GM12874 (cell line): ENCODE measurements around the gene AGFG2.

ENCODE experiments used
- CTCF ChIP-seq: IDR thresholded peaks from 2 replicates; pipeline ENCODE4 v1.5.1; 2011; ENCODE audit warnings: low read depth, mild to moderate bottlenecking, control low read depth, low read length, moderate library complexity; ENCODE audit not compliant: insufficient read depth

The AGFG2 gene

GRCh38 chr7:100576384-100576993, 37.5 kb downstream of the AGFG2 start:
- TF ChIP-seq CTCF, result no peak

- TF ChIP-seq CTCF, result no peak
These were observed 38.1 kb downstream of the AGFG2 start for GRCh38 chr7:100577103-100577502.

- no peak for TF ChIP-seq CTCF
These were observed 38.5 kb downstream of the AGFG2 start for GRCh38 chr7:100577507-100577906.

GRCh38 chr7:100578246-100579183, 39.5 kb downstream of the AGFG2 start:
- TF ChIP-seq CTCF, result no peak

GRCh38 chr7:100580466-100581283, 41.7 kb downstream of the AGFG2 start:
- no peak for TF ChIP-seq CTCF

GRCh38 chr7:100582041-100582579, 43.1 kb downstream of the AGFG2 start:
- no peak for TF ChIP-seq CTCF

GRCh38 chr7:100582650-100583049, 43.6 kb downstream of the AGFG2 start:
- no peak for TF ChIP-seq CTCF
